GM12874 (cell line): Measurements from ENCODE around the gene B3GAT3.

Experiments used
- TF ChIP-seq, protein P1 (sequence below): IDR thresholded peaks from 2 replicates; pipeline ENCODE4 v1.5.1; 2011; ENCODE audit warnings: low read depth, mild to moderate bottlenecking, control low read depth, low read length, moderate library complexity; ENCODE audit not compliant: insufficient read depth

B3GAT3 gene

DNA sequence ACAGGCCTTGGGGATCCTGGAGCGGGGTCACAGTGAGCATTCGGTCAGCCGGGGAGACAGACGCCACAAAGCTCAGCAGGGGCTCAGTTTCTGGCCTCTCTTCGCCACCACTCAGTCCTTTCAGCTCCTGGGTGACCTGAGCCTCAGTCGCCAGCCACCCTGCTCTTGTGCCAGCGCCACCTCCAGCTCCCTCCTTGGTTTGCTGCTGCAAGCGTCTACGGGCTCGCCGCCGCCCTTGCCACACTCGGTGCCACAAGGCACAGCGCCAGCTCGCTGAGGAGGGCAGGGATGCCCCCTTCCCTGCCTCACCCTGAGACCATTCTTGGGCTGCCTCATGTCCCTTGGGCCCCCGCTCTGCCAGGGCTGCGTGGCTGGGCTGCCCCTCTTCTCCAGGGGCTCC lies 46.6 kb downstream of the B3GAT3 start:
- TF ChIP-seq, protein P1, sequence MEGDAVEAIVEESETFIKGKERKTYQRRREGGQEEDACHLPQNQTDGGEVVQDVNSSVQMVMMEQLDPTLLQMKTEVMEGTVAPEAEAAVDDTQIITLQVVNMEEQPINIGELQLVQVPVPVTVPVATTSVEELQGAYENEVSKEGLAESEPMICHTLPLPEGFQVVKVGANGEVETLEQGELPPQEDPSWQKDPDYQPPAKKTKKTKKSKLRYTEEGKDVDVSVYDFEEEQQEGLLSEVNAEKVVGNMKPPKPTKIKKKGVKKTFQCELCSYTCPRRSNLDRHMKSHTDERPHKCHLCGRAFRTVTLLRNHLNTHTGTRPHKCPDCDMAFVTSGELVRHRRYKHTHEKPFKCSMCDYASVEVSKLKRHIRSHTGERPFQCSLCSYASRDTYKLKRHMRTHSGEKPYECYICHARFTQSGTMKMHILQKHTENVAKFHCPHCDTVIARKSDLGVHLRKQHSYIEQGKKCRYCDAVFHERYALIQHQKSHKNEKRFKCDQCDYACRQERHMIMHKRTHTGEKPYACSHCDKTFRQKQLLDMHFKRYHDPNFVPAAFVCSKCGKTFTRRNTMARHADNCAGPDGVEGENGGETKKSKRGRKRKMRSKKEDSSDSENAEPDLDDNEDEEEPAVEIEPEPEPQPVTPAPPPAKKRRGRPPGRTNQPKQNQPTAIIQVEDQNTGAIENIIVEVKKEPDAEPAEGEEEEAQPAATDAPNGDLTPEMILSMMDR = no peak

DNA sequence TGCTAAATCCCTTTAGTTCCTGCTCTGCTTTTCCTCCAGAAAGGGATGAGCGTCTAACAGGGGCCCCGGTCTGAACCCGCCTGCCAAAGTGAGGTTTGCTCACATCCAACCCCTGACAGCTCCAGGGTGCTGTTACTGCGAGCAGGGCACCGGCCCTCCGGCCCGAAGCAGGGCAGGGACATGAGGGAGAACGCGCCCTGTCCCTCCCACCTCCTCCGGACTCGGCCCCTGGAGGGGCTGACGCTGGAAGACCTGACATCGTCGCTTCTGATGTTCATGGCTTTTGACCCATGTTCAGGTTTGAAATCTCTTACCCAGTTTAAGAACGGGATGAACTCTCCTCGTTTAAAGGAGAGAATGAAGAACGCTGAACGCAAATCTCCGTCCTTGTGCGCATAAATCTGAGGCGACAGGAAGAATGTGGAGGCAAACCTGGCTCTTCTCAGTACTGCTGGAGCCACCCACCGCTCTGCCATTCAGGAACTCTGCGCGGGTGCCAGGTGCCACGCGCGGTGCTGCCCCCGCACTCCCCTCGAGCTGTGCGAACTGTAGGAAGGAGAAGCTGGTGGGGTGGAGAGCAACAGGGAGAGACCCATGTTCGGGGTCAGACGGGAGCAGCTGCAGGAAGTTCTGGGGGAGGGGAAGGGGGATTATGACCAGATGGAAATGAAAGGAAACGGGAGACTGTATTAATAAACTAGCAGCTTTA lies 47.3 kb downstream of the B3GAT3 start:
- TF ChIP-seq, protein P1 = no peak

DNA sequence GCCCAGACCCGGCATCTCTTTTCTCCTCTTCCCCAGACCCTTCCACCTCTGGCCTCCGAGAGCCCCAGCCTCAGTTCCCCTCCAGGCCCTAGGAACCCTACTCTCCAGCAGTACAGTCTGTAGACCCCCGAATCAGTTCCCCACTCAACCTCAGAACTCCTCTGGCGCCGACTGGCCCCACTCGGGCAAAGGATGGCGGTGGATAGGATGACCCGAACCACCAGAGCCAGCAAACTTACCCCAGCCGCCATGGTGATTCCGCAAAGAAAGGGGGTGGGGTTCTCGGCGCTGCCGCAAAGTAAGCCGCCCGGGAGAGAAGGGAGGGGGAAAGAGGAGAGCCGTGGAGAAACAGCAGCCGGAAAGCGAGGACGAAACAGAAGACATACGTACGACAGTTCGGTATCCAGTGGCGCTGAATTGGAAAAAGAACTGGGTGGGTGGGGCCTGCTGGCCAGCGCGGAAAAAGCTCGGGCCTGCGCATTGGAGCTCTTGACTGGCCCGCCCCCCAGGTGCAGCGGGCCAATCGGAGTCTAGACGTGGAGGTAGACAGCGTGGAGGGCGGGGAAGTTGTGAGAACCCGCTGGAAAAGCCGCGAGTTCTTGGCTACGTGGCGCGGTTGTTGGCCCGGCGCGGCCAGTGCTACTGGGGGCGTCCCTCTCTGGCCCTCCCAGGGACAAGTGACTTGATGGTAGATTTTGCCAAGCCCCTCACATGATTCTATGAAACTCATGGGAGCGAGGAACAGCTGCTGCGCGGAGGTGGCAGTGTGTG lies 48.0 kb downstream of the B3GAT3 start, which contains the start of gene EEF1G:
Gene EEF1G (minus strand): TSS at position 300 of the 771 bp plus-strand sequence. CDS start 49 bp downstream, at position 251.
- TF ChIP-seq, protein P1 = no peak

GRCh38 chr11:62573006-62573591 lies 48.7 kb downstream of the B3GAT3 start:
- TF ChIP-seq, protein P1 = no peak

- TF ChIP-seq, protein P1 = no peak
Observed at GRCh38 chr11:62572431-62572830, 49.4 kb downstream of the B3GAT3 start.

GRCh38 chr11:62569611-62570010 lies 52.2 kb downstream of the B3GAT3 start:
- TF ChIP-seq, protein P1 = no peak

DNA sequence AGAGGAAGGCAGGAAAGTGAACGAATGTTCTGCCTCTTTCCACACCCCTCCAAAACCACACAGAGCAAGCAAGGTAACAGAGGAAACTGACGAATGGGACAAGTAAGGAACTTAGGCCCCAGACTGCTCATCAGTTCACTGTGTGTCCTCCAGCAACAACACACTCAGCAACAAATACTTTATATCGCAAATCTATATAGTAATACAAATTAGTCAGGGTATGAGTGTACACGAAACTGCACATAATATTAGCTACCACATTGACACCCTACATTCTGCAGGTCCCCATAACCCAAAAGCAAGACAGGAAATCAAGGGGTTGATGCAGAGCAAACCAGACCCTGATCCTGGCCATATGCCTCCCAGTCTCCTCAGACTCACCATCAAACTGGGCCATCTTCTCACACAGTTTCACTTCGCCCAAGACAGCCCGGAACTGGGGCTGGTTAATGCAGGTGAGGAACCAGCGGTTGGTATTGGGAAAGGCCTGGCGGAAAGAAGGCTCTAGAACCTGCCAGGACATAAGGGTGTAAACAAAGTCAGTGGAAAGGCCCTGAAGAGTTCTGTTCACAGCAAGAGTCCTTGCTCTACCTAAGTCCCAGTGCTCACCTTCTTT lies 54.7 kb downstream of the B3GAT3 start:
- TF ChIP-seq, protein P1 = no peak
